ENCODE results near the gene NEBL.

DNA sequence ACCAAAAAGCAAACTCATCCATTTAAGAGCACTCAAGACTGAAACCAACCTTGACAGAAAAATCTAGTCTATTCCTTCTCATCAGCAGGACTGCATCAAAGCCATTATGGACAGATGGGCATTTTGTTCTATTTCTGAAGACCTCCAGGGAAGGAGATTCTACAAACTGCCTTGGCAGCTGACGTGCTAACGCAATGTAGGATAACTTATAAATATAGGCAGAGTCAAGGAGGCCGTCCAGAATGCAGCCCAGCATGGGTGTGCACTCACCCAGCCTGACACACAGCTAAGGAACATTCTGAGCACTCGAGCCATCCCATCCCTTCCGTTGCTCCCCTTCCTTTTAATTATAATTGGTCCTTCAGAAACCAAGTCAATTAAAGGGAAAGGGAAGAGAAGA is 25.3 kb upstream of the NEBL start:
- TF ChIP-seq, protein P1, sequence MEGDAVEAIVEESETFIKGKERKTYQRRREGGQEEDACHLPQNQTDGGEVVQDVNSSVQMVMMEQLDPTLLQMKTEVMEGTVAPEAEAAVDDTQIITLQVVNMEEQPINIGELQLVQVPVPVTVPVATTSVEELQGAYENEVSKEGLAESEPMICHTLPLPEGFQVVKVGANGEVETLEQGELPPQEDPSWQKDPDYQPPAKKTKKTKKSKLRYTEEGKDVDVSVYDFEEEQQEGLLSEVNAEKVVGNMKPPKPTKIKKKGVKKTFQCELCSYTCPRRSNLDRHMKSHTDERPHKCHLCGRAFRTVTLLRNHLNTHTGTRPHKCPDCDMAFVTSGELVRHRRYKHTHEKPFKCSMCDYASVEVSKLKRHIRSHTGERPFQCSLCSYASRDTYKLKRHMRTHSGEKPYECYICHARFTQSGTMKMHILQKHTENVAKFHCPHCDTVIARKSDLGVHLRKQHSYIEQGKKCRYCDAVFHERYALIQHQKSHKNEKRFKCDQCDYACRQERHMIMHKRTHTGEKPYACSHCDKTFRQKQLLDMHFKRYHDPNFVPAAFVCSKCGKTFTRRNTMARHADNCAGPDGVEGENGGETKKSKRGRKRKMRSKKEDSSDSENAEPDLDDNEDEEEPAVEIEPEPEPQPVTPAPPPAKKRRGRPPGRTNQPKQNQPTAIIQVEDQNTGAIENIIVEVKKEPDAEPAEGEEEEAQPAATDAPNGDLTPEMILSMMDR (conservative IDR thresholded peaks at IDR 0.05; ENCODE audit: low read depth, low read length), result no peak
- no peak for TF ChIP-seq EZH2 (IDR thresholded peaks at IDR 0.05; ENCODE audit: borderline replicate concordance, low read depth, low read length, poor library complexity, severe bottlenecking)

Measured in A673 (cell line).